ENCODE measurements around the gene PLLP.

- TF ChIP-seq CTCF (IDR thresholded peaks at IDR 0.05) (no peak), POLR2A (IDR thresholded peaks at IDR 0.05) (no peak)
Observed at GRCh38 chr16:57258226-57258909, 26.1 kb downstream of the PLLP start.
